NK-92 (cell line): Measurements from ENCODE around the gene SSBP4.
"Not testable (repeated sequence)": the region's sequence is repeated elsewhere in the genome, so short reads cannot be mapped to it uniquely, and the experiment has no call there.

ENCODE experiments used
- DNase-seq: peaks from one replicate; lab custom pipeline; 2025; ENCODE audit not compliant: unreplicated experiment; lab: John Stamatoyannopoulos, UW

The SSBP4 gene

DNA sequence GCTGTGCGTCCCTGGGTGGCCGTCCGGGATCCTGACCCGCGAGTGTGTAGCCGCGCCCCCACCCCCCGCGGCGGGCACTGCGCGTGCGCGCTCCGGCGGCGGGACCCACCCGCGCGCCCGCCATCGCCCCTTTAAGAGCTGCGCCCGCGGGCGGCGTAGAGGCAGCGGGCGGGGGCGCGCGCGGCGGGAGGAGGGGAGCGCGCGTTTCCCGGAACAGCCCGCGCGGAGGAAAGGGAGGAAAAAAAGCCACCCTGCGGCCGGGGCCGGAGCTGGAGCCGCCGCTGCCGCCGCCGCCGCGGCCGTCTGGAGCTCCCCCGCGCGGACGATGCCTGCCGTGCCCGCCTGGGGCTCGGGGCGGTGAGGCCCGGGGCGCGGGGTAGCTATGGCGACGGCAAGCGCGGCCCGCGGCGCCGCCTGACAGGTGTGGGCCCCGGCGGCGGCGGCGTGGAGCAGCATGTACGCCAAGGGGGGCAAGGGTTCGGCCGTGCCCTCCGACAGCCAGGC lies at the start of gene SSBP4:
Gene SSBP4 (plus strand): TSS at position 204 of the 504 bp plus-strand sequence. CDS start 251 bp downstream, at position 455.
- no peak for DNase-seq

DNA sequence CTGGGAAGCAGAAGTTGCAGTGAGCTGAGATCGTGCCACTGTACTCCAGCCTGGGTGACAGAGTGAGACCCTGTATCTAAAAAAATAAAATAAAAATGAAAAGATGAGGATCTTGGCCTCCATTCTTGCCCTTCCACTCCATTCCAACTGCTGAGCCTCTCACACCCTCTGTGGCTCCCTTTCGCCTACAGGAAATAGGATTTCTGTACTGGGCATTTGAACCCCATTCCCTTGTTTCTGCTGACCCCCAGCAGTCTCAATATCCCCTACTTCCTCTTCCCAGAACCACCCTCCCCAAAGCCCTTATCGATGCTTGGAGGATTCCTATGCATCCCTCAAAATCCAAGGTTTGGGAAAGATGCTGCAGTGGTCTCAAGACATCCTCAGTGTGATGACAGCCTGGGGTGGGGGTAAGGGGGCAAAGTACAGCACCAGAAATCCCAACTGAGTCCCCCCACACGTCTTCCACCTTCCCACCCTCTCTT lies 45.7 kb upstream of the SSBP4 start:
- DNase-seq, result no peak

DNA sequence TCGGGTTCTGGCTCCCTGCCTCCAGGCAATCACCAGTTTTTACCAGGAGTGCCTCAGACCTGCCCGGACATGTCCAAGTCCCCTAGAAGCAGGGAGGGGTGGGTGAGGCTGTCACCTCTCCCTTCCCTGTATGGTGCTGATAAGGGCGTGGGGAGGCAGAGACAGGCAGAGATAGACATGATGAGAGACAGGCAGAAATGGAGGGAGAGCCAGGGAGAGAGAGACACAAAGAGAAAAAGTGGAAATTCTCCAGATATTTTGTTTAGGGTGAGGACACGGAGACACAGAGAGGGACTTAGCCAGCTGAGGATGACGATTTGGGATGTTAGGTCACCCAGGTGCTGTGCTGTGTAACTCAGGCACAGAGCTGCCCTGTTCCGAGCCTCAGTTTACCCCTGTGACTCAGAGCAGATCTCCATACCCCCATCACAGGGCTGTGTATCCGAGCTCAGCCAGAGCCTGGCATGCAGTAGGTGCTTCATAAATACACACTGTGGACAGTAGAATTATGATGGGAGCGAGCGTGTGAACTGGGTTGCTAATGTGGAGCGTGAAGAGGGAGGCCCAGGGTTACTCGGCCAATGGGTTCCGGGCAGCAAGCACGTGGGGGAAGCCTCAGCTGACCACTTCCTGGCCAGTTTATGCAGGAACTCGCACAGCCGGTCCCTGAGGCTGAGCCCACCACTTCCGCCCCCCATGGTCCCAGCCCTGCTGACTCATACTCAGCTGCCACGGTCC lies 45.1 kb upstream of the SSBP4 start:
- DNase-seq, result no peak

DNA sequence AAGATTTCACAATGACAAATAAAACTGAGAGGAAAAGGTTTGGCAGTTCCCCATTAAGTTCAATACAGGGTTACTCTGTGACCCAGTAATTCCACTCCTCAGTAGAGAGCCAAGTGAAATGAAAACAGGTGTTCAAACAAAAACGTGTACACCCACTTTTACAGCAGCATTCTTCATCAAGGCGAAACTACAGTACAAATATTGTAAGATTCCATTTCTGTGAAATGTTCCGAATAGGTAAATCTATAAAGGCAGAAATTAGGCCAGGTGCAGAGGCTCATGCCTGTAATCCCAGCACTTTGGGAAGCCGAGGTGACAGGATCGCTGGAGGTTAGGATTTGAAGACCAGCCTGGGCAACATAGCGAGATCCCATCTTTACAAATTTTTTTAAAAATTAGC lies 42.2 kb upstream of the SSBP4 start:
- no peak for DNase-seq

DNA sequence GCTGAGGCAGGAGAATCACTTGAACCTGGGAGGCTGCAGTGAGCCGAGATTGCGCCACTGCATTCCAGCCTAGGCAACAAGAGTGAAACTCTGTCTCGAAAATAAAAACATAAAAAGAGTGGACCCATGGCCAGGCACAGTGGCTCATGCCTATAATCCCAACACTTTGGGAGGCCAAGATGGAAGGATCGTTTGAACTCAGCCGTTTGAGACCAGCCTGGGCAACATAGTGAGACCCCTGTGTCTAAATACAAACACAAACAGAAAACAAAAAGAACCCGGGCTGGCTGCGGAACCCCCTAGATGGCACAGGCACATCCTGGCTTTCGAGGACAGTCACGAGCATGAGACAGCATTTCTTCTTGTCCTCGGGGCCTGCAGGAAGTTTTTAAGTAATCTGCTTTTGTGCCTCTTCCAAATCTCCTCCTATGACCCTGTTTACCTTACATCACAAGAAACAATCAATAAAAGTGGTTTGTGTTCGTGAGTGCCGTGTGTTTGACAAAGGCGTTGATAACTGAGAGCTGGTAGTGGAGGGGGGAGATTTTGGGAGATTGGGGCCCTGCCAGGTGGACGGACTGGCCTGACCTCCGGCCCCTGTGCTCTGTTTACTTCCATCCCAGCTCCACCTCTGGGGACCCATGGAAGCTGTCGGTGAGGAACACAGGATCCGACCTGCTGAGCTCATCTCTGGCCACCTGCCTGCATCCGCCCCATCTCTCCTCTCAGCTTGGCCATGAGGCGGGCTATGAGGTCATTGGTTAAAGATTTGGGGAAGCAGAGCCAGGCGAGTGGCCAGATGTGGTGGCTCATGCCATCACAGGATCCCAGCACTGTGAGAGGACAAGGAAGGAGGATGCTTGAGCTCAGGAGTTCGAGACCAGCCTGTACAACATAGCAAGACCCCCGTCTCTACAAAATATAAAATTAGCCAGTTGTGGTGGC lies 39.1 kb upstream of the SSBP4 start:
- DNase-seq, result no peak

DNA sequence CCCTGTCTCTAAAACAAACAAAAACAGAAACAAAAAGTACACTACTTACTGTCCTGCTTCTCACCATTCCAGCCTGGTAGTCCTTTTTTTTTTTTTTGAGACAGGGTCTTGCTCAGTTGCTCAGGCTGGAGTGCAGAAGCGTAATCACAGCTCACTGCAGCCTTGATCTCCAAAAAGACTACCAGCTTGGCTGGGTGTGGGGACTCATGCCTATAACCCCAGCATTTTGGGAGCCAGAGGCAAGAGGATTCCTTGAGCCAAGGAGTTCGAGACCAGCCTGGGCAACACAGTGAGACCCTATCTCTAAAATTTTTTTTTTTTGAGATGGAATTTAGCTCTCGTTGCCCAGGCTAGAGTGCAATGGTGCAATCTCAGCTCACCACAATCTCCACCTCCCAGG lies 38.4 kb upstream of the SSBP4 start:
- no peak for DNase-seq

GRCh38 chr19:18383622-18384021 lies 35.6 kb upstream of the SSBP4 start:
- DNase-seq, result not testable (repeated sequence)

DNA sequence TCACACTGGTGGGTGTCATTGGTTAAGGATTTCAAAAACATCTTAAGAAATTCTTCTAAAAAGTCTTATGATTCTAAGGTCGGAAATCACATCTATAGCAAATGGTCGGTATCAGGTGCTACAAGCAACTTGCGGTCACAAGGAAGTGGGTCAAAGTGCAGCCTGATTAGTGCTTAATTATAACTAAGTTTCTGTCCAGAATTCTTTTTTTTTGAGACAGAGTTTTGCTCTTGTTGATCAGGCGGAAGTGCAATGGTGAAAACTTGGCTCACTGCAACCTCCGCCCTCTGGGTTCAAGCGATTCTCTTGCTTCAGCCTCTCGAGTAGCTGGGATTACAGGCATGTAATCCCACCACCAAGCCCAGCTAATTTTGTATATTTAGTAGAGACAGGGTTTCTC lies 34.4 kb upstream of the SSBP4 start:
- no peak for DNase-seq

GRCh38 chr19:18385359-18385674 lies 33.9 kb upstream of the SSBP4 start:
- no peak for DNase-seq

DNA sequence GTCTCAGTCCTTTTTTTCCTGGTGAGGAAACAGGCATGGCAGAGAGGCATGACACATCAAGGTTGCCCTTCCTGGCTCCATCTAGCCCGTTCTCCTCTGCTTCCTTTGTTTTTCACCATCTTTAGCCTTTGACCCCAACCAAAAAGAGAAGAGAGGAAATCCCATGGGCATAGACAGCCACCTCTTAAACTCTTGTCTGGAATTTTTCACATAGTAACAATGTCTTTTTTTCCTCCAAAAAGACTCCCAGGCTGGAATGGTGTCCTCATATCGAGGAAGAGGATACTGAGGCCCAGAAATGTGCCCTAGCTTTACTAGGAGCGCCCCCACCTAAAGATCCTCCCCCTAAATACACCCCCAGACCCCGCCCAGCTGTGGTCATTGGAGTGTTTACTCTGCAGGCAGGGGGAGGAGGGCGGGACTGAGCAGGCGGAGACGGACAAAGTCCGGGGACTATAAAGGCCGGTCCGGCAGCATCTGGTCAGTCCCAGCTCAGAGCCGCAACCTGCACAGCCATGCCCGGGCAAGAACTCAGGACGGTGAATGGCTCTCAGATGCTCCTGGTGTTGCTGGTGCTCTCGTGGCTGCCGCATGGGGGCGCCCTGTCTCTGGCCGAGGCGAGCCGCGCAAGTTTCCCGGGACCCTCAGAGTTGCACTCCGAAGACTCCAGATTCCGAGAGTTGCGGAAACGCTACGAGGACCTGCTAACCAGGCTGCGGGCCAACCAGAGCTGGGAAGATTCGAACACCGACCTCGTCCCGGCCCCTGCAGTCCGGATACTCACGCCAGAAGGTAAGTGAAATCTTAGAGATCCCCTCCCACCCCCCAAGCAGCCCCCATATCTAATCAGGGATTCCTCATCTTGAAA lies 33.3 kb upstream of the SSBP4 start, which contains the start of gene GDF15:
Gene GDF15 (plus strand): TSS at position 484 of the 868 bp plus-strand sequence. CDS start 32 bp downstream, at position 516.
- no peak for DNase-seq

- no peak for DNase-seq
Measured at GRCh38 chr19:18386543-18387271, 32.5 kb upstream of the SSBP4 start.

GRCh38 chr19:18388100-18388959 lies 30.9 kb upstream of the SSBP4 start:
- no peak for DNase-seq

DNA sequence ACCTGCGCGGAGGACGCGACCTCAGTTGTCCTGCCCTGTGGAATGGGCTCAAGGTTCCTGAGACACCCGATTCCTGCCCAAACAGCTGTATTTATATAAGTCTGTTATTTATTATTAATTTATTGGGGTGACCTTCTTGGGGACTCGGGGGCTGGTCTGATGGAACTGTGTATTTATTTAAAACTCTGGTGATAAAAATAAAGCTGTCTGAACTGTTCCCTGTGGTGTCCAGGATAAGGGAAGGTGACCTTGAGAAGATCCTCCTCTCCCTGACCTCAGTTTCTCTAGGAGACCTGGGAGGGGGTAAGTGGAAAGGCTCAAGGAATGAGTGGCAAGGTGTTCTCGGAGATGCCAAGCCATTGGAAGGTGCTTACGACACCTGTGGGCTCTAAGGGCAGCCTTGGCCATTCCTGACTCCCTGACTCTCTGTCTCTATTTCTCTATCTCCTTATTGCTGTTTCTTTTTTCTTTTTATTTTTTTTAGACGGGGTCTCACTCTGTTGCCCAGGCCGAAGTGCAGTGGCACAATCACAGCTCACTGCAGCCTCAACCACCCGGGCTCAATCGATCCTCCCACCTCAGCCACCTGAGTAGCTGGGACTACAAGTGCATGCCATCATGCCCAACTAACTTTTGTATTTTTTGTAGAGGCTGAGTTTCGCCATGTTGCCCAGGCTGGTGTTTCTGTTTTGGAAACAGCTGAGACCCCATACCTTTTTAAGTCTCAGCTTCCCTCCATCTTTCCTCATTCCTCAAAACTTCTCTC lies 30.1 kb upstream of the SSBP4 start:
- DNase-seq, result no peak

GRCh38 chr19:18389726-18390064 lies 29.5 kb upstream of the SSBP4 start:
- DNase-seq, result no peak

GRCh38 chr19:18390065-18390907 lies 28.9 kb upstream of the SSBP4 start:
- no peak for DNase-seq

DNA sequence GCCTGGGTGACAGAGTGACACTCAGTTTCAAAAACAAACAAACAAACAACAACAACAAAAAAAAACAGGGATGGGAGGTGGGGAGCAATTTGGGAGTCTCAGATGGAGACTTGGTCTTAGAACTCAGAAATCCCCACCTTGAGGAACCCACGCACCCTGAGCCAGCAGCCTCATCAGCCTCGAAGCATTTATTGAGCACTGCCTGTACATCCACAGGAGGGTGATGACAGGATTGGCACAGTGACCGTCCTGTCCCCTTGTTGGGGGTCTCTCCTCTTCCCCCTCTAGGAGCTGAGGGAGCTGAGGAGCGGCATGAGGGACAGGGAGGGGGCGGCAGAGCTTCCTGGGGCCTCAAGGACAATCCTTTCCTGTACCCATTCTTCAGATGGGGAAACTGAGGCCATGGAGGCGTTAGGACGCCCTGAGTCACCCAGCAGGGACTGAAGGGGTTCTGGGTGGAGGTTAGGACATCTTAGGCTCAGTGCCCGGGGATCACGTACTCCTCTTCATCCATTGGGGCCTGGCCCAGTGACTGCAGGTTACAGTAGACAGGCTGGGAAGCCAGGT lies 27.6 kb upstream of the SSBP4 start:
- DNase-seq, result no peak

DNA sequence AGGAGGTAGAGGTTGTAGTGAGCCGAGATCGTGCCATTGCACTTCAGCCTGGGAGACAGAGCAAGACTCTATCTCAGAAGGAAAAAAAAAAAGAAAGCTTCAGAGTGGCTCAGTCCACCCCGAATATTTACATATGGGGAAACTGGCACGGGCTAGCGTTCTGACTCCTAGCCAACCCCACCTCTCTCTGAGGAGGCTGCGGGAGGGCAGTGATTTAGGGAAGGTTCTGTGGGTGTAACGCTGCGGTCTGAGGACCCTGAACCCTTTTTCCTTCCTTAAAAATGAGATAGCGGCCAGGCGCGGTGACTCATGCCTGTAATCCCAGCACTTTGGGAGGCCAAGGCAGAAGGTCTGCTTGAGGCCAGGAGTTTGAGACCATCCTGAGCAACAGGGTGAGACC lies 26.8 kb upstream of the SSBP4 start:
- DNase-seq, result no peak
